Hepatocyte (in vitro differentiated cells): ENCODE data around the gene LARP6. TPM values are rescaled to one million over a fixed set of nuclear protein-coding genes. Genes with fewer than 3 reads are reported as not detected.

Source experiments
- DNase-seq: peaks from one replicate; pipeline ENCODE4 v3.0.0-alpha.2; 2016; ENCODE audit warnings: low spot score
- H2AFZ ChIP-seq: fragments of 200-600 bp; sonication (generic); 2 replicates; pipeline ENCODE4 v1.6.0; 2016; ENCODE audit warnings: antibody characterized with exemption, mild to moderate bottlenecking
- H3K27ac ChIP-seq: fragments of 200-600 bp; sonication (generic); 2 replicates; pipeline ENCODE4 v1.5.1; 2016; ENCODE audit warnings: mild to moderate bottlenecking
- H3K27me3 ChIP-seq: fragments of 200-600 bp; sonication (generic); 2 replicates; pipeline ENCODE4 v1.6.1; 2016
- H3K36me3 ChIP-seq: fragments of 200-600 bp; sonication (generic); replicated peaks from 2 replicates; pipeline ENCODE4 v1.5.1; 2016; ENCODE audit warnings: low read depth; ENCODE audit not compliant: insufficient read depth
- H3K4me1 ChIP-seq: fragments of 200-600 bp; sonication (generic); 2 replicates; pipeline ENCODE4 v1.5.1; 2016; ENCODE audit warnings: mild to moderate bottlenecking, moderate library complexity; ENCODE audit not compliant: insufficient read depth
- H3K4me2 ChIP-seq: fragments of 200-600 bp; sonication (generic); 2 replicates; pipeline ENCODE4 v1.6.0; 2016
- H3K4me3 ChIP-seq: fragments of 200-600 bp; sonication (generic); 2 replicates; pipeline ENCODE4 v1.5.1; 2016; ENCODE audit warnings: mild to moderate bottlenecking
- H3K79me2 ChIP-seq: fragments of 200-600 bp; sonication (generic); 2 replicates; pipeline ENCODE4 v1.6.0; 2017; ENCODE audit warnings: mild to moderate bottlenecking
- H3K9me2 ChIP-seq: fragments of 200-600 bp; sonication (generic); replicated peaks from 2 replicates; pipeline ENCODE4 v1.6.0; 2017; ENCODE audit warnings: mild to moderate bottlenecking; ENCODE audit not compliant: insufficient read depth
- H3K9me3 ChIP-seq: fragments of 200-600 bp; sonication (generic); 2 replicates; pipeline ENCODE4 v1.5.1; 2016; ENCODE audit warnings: low read depth, mild to moderate bottlenecking
- H4K20me1 ChIP-seq: fragments of 200-600 bp; sonication (generic); 2 replicates; pipeline ENCODE4 v1.6.0; 2016; ENCODE audit warnings: mild to moderate bottlenecking; ENCODE audit not compliant: insufficient read depth, poor library complexity, severe bottlenecking
- EZH2 ChIP-seq: fragments of 200-600 bp; sonication (generic); IDR thresholded peaks from 2 replicates; pipeline ENCODE4 v1.6.1; 2016; ENCODE audit warnings: antibody characterized with exemption, mild to moderate bottlenecking, borderline replicate concordance
- EZH2phosphoT487 ChIP-seq: fragments of 200-600 bp; sonication (generic); IDR thresholded peaks from one replicate; pipeline ENCODE4 v1.6.1; 2018; ENCODE audit warnings: antibody characterized with exemption, mild to moderate bottlenecking, low read depth, moderate library complexity; ENCODE audit not compliant: unreplicated experiment, severe bottlenecking
- WGBS: methylation state at CpG from one replicate; pipeline ENCODE4 v1.1.6; 2016; ENCODE audit warnings: low lambda C conversion rate; ENCODE audit errors: missing lambda C conversion rate; 5-methylcytosine and 5-hydroxymethylcytosine counted together
- polyA plus RNA-seq: library from polyadenylated mRNA; unstranded; fragments of >200 nt; fragmentation: Nextera tagmentation; extraction: Ambion mirVana; gene quantifications from 2 replicates; pipeline ENCODE4 v1.2.1, GENCODE V29; 2016
- total RNA-seq: library from RNA; depleted of rRNA; stranded (reverse); fragments of >200 nt; gene quantifications from 2 replicates; pipeline ENCODE4 v1.2.3, GENCODE V29; 2014
- TF ChIP-seq, protein P1 (sequence below): fragments of 200-600 bp; sonication (generic); IDR thresholded peaks from 2 replicates; pipeline ENCODE4 v1.5.1; 2016; ENCODE audit warnings: antibody characterized with exemption, mild to moderate bottlenecking; ENCODE audit not compliant: poor library complexity

The LARP6 gene
- total and polyA plus RNA-seq, 2 experiments from 2014 or later: 45.9 to 50.0 TPM

- no peak for TF ChIP-seq EZH2
- TF ChIP-seq EZH2phosphoT487: no peak
- TF ChIP-seq, protein P1, sequence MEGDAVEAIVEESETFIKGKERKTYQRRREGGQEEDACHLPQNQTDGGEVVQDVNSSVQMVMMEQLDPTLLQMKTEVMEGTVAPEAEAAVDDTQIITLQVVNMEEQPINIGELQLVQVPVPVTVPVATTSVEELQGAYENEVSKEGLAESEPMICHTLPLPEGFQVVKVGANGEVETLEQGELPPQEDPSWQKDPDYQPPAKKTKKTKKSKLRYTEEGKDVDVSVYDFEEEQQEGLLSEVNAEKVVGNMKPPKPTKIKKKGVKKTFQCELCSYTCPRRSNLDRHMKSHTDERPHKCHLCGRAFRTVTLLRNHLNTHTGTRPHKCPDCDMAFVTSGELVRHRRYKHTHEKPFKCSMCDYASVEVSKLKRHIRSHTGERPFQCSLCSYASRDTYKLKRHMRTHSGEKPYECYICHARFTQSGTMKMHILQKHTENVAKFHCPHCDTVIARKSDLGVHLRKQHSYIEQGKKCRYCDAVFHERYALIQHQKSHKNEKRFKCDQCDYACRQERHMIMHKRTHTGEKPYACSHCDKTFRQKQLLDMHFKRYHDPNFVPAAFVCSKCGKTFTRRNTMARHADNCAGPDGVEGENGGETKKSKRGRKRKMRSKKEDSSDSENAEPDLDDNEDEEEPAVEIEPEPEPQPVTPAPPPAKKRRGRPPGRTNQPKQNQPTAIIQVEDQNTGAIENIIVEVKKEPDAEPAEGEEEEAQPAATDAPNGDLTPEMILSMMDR: no peak
- no peaks in the 10 kb centered on the region for H3K27me3 ChIP-seq
- no peaks in the 10 kb centered on the region for H3K9me3 ChIP-seq
- no peak overlapping the region for H2AFZ ChIP-seq
- no peaks in the 10 kb centered on the region for H3K9me2 ChIP-seq
- 96% methylated on average over 6 of the region's 6 CpGs for WGBS
- H3K79me2 ChIP-seq: no peaks in the 10 kb centered on the region
- no peak for DNase-seq
- no peaks in the 10 kb centered on the region for H3K36me3 ChIP-seq
- no peak overlapping the region for H3K4me3 ChIP-seq
- no peak overlapping the region for H3K27ac ChIP-seq
- H4K20me1 ChIP-seq: no peaks in the 10 kb centered on the region
- peaks cover 21% of the 10 kb centered on the region for H3K4me1 ChIP-seq
- H3K4me2 ChIP-seq: no peak overlapping the region
These were observed 22.7 kb downstream of the LARP6 start for GRCh38 chr15:70831094-70831911.

GRCh38 chr15:70830615-70831014 lies 23.3 kb downstream of the LARP6 start:
- no peak overlapping the region for H3K27ac ChIP-seq
- no peaks in the 10 kb centered on the region for H3K27me3 ChIP-seq
- DNase-seq: no peak
- no peaks in the 10 kb centered on the region for H3K9me3 ChIP-seq
- H3K4me2 ChIP-seq: no peak overlapping the region
- H3K4me1 ChIP-seq: peaks cover 22% of the 10 kb centered on the region
- TF ChIP-seq, protein P1: no peak
- TF ChIP-seq EZH2phosphoT487 (no peak), EZH2 (no peak)
- WGBS: 51% methylated on average over 2 of the region's 2 CpGs
- no peaks in the 10 kb centered on the region for H3K36me3 ChIP-seq
- H3K79me2 ChIP-seq: no peaks in the 10 kb centered on the region
- no peak overlapping the region for H3K4me3 ChIP-seq
- no peaks in the 10 kb centered on the region for H4K20me1 ChIP-seq
- no peaks in the 10 kb centered on the region for H3K9me2 ChIP-seq
- no peak overlapping the region for H2AFZ ChIP-seq

- no peak for DNase-seq
- Histone ChIP-seq H3K36me3 (no peaks in the 10 kb centered on the region), H3K4me3 (no peak overlapping the region), H3K27me3 (no peaks in the 10 kb centered on the region), H3K9me2 (no peaks in the 10 kb centered on the region), H3K4me2 (no peak overlapping the region), H3K4me1 (peaks cover 19% of the 10 kb centered on the region), H3K79me2 (no peaks in the 10 kb centered on the region), H2AFZ (no peak overlapping the region), H4K20me1 (no peaks in the 10 kb centered on the region), H3K27ac (no peak overlapping the region), H3K9me3 (no peaks in the 10 kb centered on the region)
- TF ChIP-seq, protein P1: no peak
- TF ChIP-seq EZH2 (no peak), EZH2phosphoT487 (no peak)
- 87% methylated on average over 9 of the region's 9 CpGs for WGBS
These were observed 24.4 kb downstream of the LARP6 start for GRCh38 chr15:70829371-70830166.
